ENCODE results near the gene ASAP3.

ASAP3 gene

GRCh38 chr1:23401313-23401712, 82.7 kb downstream of the ASAP3 start:
- Histone ChIP-seq H3K4me1 (ENCODE audit: low read depth, poor library complexity, severe bottlenecking) (peaks cover 5% of the 10 kb centered on the region), H3K4me3 (IDR thresholded peaks at IDR 0.05; ENCODE audit: insufficient read depth, low read depth, low read length) (no peak overlapping the region), H3K27ac (no peak overlapping the region), H4K20me1 (ENCODE audit: insufficient read depth) (no peaks in the 10 kb centered on the region), H3K4me2 (no peak overlapping the region), H3K36me3 (ENCODE audit: insufficient read depth) (no peaks in the 10 kb centered on the region), H2AFZ (ENCODE audit: low read depth) (no peak overlapping the region), H3K9ac (no peak overlapping the region), H3K79me2 (ENCODE audit: insufficient read depth, low read depth) (no peaks in the 10 kb centered on the region), H3K27me3 (ENCODE audit: insufficient read depth, low read depth) (no peaks in the 10 kb centered on the region)
- TF ChIP-seq CTCF (conservative IDR thresholded peaks at IDR 0.05; ENCODE audit: low read depth, low read length) = no peak

- H3K4me2 ChIP-seq = no peak overlapping the region
- H3K27me3 ChIP-seq (ENCODE audit: insufficient read depth, low read depth) = no peaks in the 10 kb centered on the region
- TF ChIP-seq CTCF (conservative IDR thresholded peaks at IDR 0.05; ENCODE audit: low read depth, low read length) = no peak
- H3K36me3 ChIP-seq (ENCODE audit: insufficient read depth) = no peaks in the 10 kb centered on the region
- no peaks in the 10 kb centered on the region for H3K79me2 ChIP-seq (ENCODE audit: insufficient read depth, low read depth)
- H3K27ac ChIP-seq = no peak overlapping the region
- no peak overlapping the region for H3K4me3 ChIP-seq (IDR thresholded peaks at IDR 0.05; ENCODE audit: insufficient read depth, low read depth, low read length)
- no peak overlapping the region for H2AFZ ChIP-seq (ENCODE audit: low read depth)
- no peaks in the 10 kb centered on the region for H4K20me1 ChIP-seq (ENCODE audit: insufficient read depth)
- H3K9ac ChIP-seq = no peak overlapping the region
- peaks cover 5% of the 10 kb centered on the region for H3K4me1 ChIP-seq (ENCODE audit: low read depth, poor library complexity, severe bottlenecking)
Measured at GRCh38 chr1:23400324-23401114, 83.5 kb downstream of the ASAP3 start.

GRCh38 chr1:23399229-23399628, 84.8 kb downstream of the ASAP3 start:
- Histone ChIP-seq H3K27me3 (ENCODE audit: insufficient read depth, low read depth) (no peaks in the 10 kb centered on the region), H3K4me1 (ENCODE audit: low read depth, poor library complexity, severe bottlenecking) (peaks cover 2% of the 10 kb centered on the region)

GRCh38 chr1:23397908-23398307, 86.1 kb downstream of the ASAP3 start:
- Histone ChIP-seq H3K4me2 (no peak overlapping the region), H4K20me1 (ENCODE audit: insufficient read depth) (no peaks in the 10 kb centered on the region), H3K79me2 (ENCODE audit: insufficient read depth, low read depth) (no peaks in the 10 kb centered on the region), H3K4me3 (IDR thresholded peaks at IDR 0.05; ENCODE audit: insufficient read depth, low read depth, low read length) (no peak overlapping the region), H3K27me3 (ENCODE audit: insufficient read depth, low read depth) (no peaks in the 10 kb centered on the region), H3K4me1 (ENCODE audit: low read depth, poor library complexity, severe bottlenecking) (no peaks in the 10 kb centered on the region), H2AFZ (ENCODE audit: low read depth) (no peak overlapping the region), H3K27ac (no peak overlapping the region), H3K36me3 (ENCODE audit: insufficient read depth) (no peaks in the 10 kb centered on the region), H3K9ac (no peak overlapping the region)
- no peak for TF ChIP-seq CTCF (conservative IDR thresholded peaks at IDR 0.05; ENCODE audit: low read depth, low read length)

More at GRCh38 chr1:23399229-23399628, 84.8 kb downstream of the ASAP3 start:
- Histone ChIP-seq H2AFZ (ENCODE audit: low read depth) (no peak overlapping the region), H3K9ac (no peak overlapping the region), H3K36me3 (ENCODE audit: insufficient read depth) (no peaks in the 10 kb centered on the region), H3K27ac (no peak overlapping the region), H3K4me3 (IDR thresholded peaks at IDR 0.05; ENCODE audit: insufficient read depth, low read depth, low read length) (no peak overlapping the region), H3K4me2 (no peak overlapping the region), H4K20me1 (ENCODE audit: insufficient read depth) (no peaks in the 10 kb centered on the region), H3K79me2 (ENCODE audit: insufficient read depth, low read depth) (no peaks in the 10 kb centered on the region)
- no peak for TF ChIP-seq CTCF (conservative IDR thresholded peaks at IDR 0.05; ENCODE audit: low read depth, low read length)

Measured in KMS-11 (cell line).